GM13976 (cell line): ENCODE measurements around the gene ART5.

ENCODE experiments used
- DNase-seq: peaks from one replicate; pipeline ENCODE4 v3.0.0; 2012; ENCODE audit warnings: low spot score
- CTCF ChIP-seq: IDR thresholded peaks from 2 replicates; pipeline ENCODE4 v1.5.1; 2012; ENCODE audit warnings: borderline replicate concordance, mild to moderate bottlenecking; ENCODE audit not compliant: insufficient read depth; ENCODE audit errors: extremely low read depth, missing control alignments, control extremely low read depth
- in situ Hi-C: fragments of 300-500 bp; cut with MboI; formaldehyde crosslinking; loops from one replicate; pipeline ENCODE4 v1.12.0; 2022; ENCODE audit warnings: low sequenced_read_pairs, mixed read lengths, inconsistent platforms; ENCODE audit not compliant: unreplicated experiment

ART5 gene

GRCh38 chr11:3667149-3668035, 25.6 kb upstream of the ART5 start:
- no peak for DNase-seq
- TF ChIP-seq CTCF = no peak
- in situ Hi-C loops = no loop called here

GRCh38 chr11:3666023-3666530, 24.3 kb upstream of the ART5 start:
- in situ Hi-C loops = no loop called here
- TF ChIP-seq CTCF = no peak
- DNase-seq = no peak

- in situ Hi-C loops = no loop called here
- no peak for TF ChIP-seq CTCF
- DNase-seq = no peak
Measured at GRCh38 chr11:3665336-3666022, 23.7 kb upstream of the ART5 start.

- no peak for DNase-seq
- in situ Hi-C loops = no loop called here
Measured at GRCh38 chr11:3664032-3664630, 22.3 kb upstream of the ART5 start.

GRCh38 chr11:3662856-3663255, 21.1 kb upstream of the ART5 start:
- no peak for DNase-seq
- no peak for TF ChIP-seq CTCF
- in situ Hi-C loops = no loop called here

More at GRCh38 chr11:3664032-3664630, 22.3 kb upstream of the ART5 start:
- TF ChIP-seq CTCF = no peak

DNA sequence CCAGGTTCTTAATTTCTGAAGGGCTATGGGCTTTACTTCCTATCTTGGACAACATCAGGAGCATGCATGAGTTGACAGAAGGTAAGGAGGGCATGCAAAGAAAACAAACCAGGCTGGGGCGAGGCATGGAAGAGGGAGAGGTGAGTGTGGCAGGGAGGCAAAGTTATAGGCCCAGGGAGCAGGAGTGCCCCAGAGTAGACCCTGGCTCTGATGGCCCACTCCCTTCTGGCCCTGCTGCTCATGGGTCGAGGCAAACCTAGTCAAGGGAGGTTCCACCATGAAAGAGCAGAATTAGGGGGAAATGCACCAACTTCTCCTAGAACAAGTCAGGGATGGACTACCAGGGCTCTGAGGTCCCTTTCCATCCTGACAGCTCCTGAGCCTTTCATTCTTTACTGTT, 19.2 kb upstream of the ART5 start:
- DNase-seq = no peak
- in situ Hi-C loops = no loop called here
- TF ChIP-seq CTCF = no peak
